PC-3 (cell line): ENCODE results near the gene HPSE2. TPM values are rescaled to one million over a fixed set of nuclear protein-coding genes. Genes with fewer than 3 reads are reported as not detected.

Source experiments
- ATAC-seq: fragments of 200-7000 bp; cut with Tn5 transposase; 2 replicates; pipeline ENCODE4 v1.9.1; 2020; ENCODE audit warnings: mild to moderate bottlenecking, moderate library complexity
- BruUV-seq: library from RNA; stranded (reverse); fragments of 400-500 nt; replicated peaks from 2 replicates; lab custom pipeline; 2021; lab: Mats Ljungman, UMichigan
- CTCF ChIA-PET: fragments of 300-600 bp; sonication (Branson Sonifier 250); formaldehyde crosslinking; loops from one replicate; lab custom pipeline; 2022; ENCODE audit warnings: antibody characterized with exemption; lab: Charles Lee
- POLR2A ChIA-PET: fragments of 300-600 bp; sonication (Branson Sonifier 250); formaldehyde crosslinking; loops from one replicate; lab custom pipeline; 2022; ENCODE audit warnings: antibody characterized with exemption; ENCODE audit not compliant: unreplicated experiment; lab: Charles Lee
- DNase-seq: peaks from one replicate; pipeline ENCODE4 v3.0.0-alpha.2; 2015
- H2AFZ ChIP-seq: fragments of 300-600 bp; sonication (generic); 2 replicates; pipeline ENCODE4 v1.6.0; 2016; ENCODE audit warnings: antibody characterized with exemption, low read length
- H3F3A ChIP-seq: fragments of 300-600 bp; sonication (generic); one replicate; pipeline ENCODE4 v1.6.0; 2017; ENCODE audit warnings: antibody characterized with exemption, low read length, control low read depth, mild to moderate bottlenecking; ENCODE audit not compliant: unreplicated experiment
- H3K27ac ChIP-seq: fragments of 300-600 bp; sonication (generic); 2 replicates; pipeline ENCODE4 v1.5.1; 2016; ENCODE audit warnings: mild to moderate bottlenecking, low read length
- H3K27me3 ChIP-seq: fragments of 300-600 bp; sonication (generic); 2 replicates; pipeline ENCODE4 v1.6.1; 2016; ENCODE audit warnings: low read length, mixed read lengths
- H3K36me3 ChIP-seq: fragments of 300-600 bp; sonication (generic); 2 replicates; pipeline ENCODE4 v1.6.1; 2016; ENCODE audit warnings: low read depth, mixed run types, low read length, mixed read lengths
- H3K4me1 ChIP-seq: fragments of 300-600 bp; sonication (generic); 2 replicates; pipeline ENCODE4 v1.5.1; 2016; ENCODE audit warnings: low read length; ENCODE audit not compliant: insufficient read depth
- H3K4me2 ChIP-seq: fragments of 300-600 bp; sonication (generic); 2 replicates; pipeline ENCODE4 v1.6.0; 2016; ENCODE audit warnings: low read length
- H3K4me3 ChIP-seq: fragments of 300-600 bp; sonication (generic); 2 replicates; pipeline ENCODE4 v1.5.1; 2016; ENCODE audit warnings: mild to moderate bottlenecking, low read length, mixed read lengths
- H3K79me2 ChIP-seq: fragments of 300-600 bp; sonication (generic); 2 replicates; pipeline ENCODE4 v1.6.1; 2017; ENCODE audit warnings: low read length, mixed read lengths
- H3K9ac ChIP-seq: fragments of 300-600 bp; sonication (generic); 2 replicates; pipeline ENCODE4 v1.6.0; 2016; ENCODE audit warnings: mild to moderate bottlenecking, low read length
- H3K9me2 ChIP-seq: fragments of 300-600 bp; sonication (generic); replicated peaks from 2 replicates; pipeline ENCODE4 v1.6.1; 2016; ENCODE audit warnings: mixed run types, low read length, mixed read lengths
- H3K9me3 ChIP-seq: fragments of 300-600 bp; sonication (generic); 2 replicates; pipeline ENCODE4 v1.6.1; 2016; ENCODE audit warnings: low read length, mixed read lengths
- H4K20me1 ChIP-seq: fragments of 300-600 bp; sonication (generic); 2 replicates; pipeline ENCODE4 v1.6.1; 2016; ENCODE audit warnings: low read length, mixed read lengths
- CTCF ChIP-seq: fragments of 300-600 bp; sonication (generic); conservative IDR thresholded peaks from 2 replicates; pipeline ENCODE4 v1.5.1; 2017; ENCODE audit warnings: antibody characterized with exemption, low read depth, mild to moderate bottlenecking, low read length
- EZH2 ChIP-seq: fragments of 300-600 bp; sonication (generic); IDR thresholded peaks from one replicate; pipeline ENCODE4 v1.6.1; 2017; ENCODE audit warnings: antibody characterized with exemption, mild to moderate bottlenecking, low read length; ENCODE audit not compliant: unreplicated experiment
- EZH2phosphoT487 ChIP-seq: fragments of 300-600 bp; sonication (generic); IDR thresholded peaks from 2 replicates; pipeline ENCODE4 v1.6.1; 2018; ENCODE audit warnings: mild to moderate bottlenecking, antibody characterized with exemption, low read length, borderline replicate concordance
- intact Hi-C: fragments of 100-400 bp; cut with micrococcal nuclease; formaldehyde crosslinking; loops from 2 replicates; pipeline ENCODE4 v1.9.0; 2023
- total RNA-seq: library from RNA; depleted of rRNA; stranded (reverse); fragments of >200 nt; gene quantifications from 2 replicates; pipeline ENCODE4 v1.2.3, GENCODE V29; 2014

HPSE2 gene
- total RNA-seq, 1 experiment from 2014 or later, result 0.15 TPM

DNA sequence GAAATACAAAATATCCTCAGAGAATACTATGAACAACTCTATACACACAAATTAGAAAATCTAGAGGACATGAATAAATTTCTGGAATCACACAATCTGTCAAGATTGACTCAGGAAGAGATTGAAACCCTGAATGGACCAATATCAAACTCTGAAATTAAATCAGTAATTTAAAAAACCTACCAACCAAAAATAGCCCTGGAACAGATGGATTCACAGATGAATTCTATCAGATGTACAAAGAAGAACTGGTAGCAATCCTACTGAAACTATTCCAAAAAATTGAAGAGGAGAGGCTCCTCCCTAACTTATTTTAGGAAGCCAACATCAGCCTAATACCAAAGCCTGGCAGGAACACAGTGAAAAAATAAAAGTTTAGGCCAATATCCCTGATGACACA, 190.0 kb downstream of the HPSE2 start:
- Histone ChIP-seq H3K36me3 (no peaks in the 10 kb centered on the region), H3K9ac (no peak overlapping the region), H3K27ac (no peak overlapping the region), H3K27me3 (no peaks in the 10 kb centered on the region; the same call in 1 of the 2 replicates), H2AFZ (no peak overlapping the region), H4K20me1 (no peaks in the 10 kb centered on the region), H3K4me2 (no peak overlapping the region), H3K4me1 (no peaks in the 10 kb centered on the region), H3K4me3 (no peak overlapping the region), H3K9me2 (no peaks in the 10 kb centered on the region), H3F3A (no peaks in the 10 kb centered on the region), H3K79me2 (no peaks in the 10 kb centered on the region), H3K9me3 (no peaks in the 10 kb centered on the region)
- ATAC-seq (no peak), DNase-seq (no peak)
- no TSS peak for BruUV-seq
- ChIA-PET CTCF (no interaction called here), POLR2A (no interaction called here)
- intact Hi-C loops, result no loop called here
- no peak for TF ChIP-seq EZH2
- TF ChIP-seq CTCF, result no peak
- TF ChIP-seq EZH2phosphoT487, result no peak

- H4K20me1 ChIP-seq, result no peaks in the 10 kb centered on the region
- H3K9ac ChIP-seq, result no peak overlapping the region
- no peak overlapping the region for H2AFZ ChIP-seq
- BruUV-seq, result no TSS peak
- CTCF ChIA-PET, result no interaction called here
- intact Hi-C loops, result loop anchor here (1.0 to 5.0 kb wide), 2 partner anchors 250 to 575 kb away; no protein-coding TSS in a partner anchor
- ATAC-seq, result no peak
- DNase-seq, result no peak
- H3K79me2 ChIP-seq, result no peaks in the 10 kb centered on the region
- H3K9me3 ChIP-seq, result no peaks in the 10 kb centered on the region
- POLR2A ChIA-PET, result no interaction called here
- no peaks in the 10 kb centered on the region for H3K36me3 ChIP-seq
- no peak overlapping the region for H3K4me3 ChIP-seq
- no peak overlapping the region for H3K27ac ChIP-seq
- no peak for TF ChIP-seq EZH2
- TF ChIP-seq CTCF, result no peak
- no peak for TF ChIP-seq EZH2phosphoT487
- no peaks in the 10 kb centered on the region for H3K27me3 ChIP-seq
- no peaks in the 10 kb centered on the region for H3F3A ChIP-seq
- no peak overlapping the region for H3K4me2 ChIP-seq
- H3K9me2 ChIP-seq, result no peaks in the 10 kb centered on the region
- no peaks in the 10 kb centered on the region for H3K4me1 ChIP-seq
Observed at GRCh38 chr10:99042051-99042771, 193.4 kb downstream of the HPSE2 start.

- Histone ChIP-seq H3K4me3 (no peak overlapping the region), H3K9ac (no peak overlapping the region), H3K9me2 (no peaks in the 10 kb centered on the region), H4K20me1 (no peaks in the 10 kb centered on the region), H3K4me1 (no peaks in the 10 kb centered on the region), H3K27ac (no peak overlapping the region), H3K27me3 (no peaks in the 10 kb centered on the region), H3F3A (no peaks in the 10 kb centered on the region), H3K79me2 (no peaks in the 10 kb centered on the region), H3K9me3 (no peaks in the 10 kb centered on the region), H2AFZ (no peak overlapping the region), H3K4me2 (no peak overlapping the region), H3K36me3 (no peaks in the 10 kb centered on the region)
- DNase-seq (no peak), ATAC-seq (no peak)
- ChIA-PET CTCF (no interaction called here), POLR2A (no interaction called here)
- TF ChIP-seq EZH2phosphoT487 (no peak), EZH2 (no peak), CTCF (no peak)
- no TSS peak for BruUV-seq
- intact Hi-C loops, result loop anchor here (5.0 kb wide), 1 partner anchor 249 kb away; no protein-coding TSS in a partner anchor
Observed at GRCh38 chr10:99041468-99041867, 194.2 kb downstream of the HPSE2 start.
